Central memory CD8-positive, alpha-beta T cell (primary cell): ENCODE data around the gene NOL7.

Source experiments
- ATAC-seq: fragments of 150-1000 bp; cut with Tn5 transposase; replicated peaks from 2 replicates; pipeline ENCODE4 v1.10.0; 2022; ENCODE audit warnings: mild to moderate bottlenecking, moderate FRiP score, moderate number of reproducible peaks; ENCODE audit not compliant: poor library complexity, severe bottlenecking; ENCODE audit errors: extremely low read depth
- DNase-seq, 2 donors: peaks; one replicate each; pipeline ENCODE4 v3.0.0; 2021; ENCODE audit warnings: low spot score in 2 of 2
- H3K27ac Mint-ChIP-seq: one replicate; pipeline ENCODE4 v1.8.0; 2022; ENCODE audit warnings: low read depth, mild to moderate bottlenecking, moderate library complexity, mixed read lengths
- H3K27me3 Mint-ChIP-seq: one replicate; pipeline ENCODE4 v1.8.0; 2022; ENCODE audit warnings: mixed read lengths
- H3K36me3 Mint-ChIP-seq: one replicate; pipeline ENCODE4 v1.8.0; 2022; ENCODE audit warnings: mild to moderate bottlenecking, moderate library complexity, mixed read lengths; ENCODE audit not compliant: insufficient read depth
- H3K4me1 Mint-ChIP-seq: one replicate; pipeline ENCODE4 v1.8.0; 2022; ENCODE audit warnings: mixed read lengths
- H3K4me3 Mint-ChIP-seq: one replicate; pipeline ENCODE4 v1.8.0; 2022; ENCODE audit warnings: mild to moderate bottlenecking, moderate library complexity, mixed read lengths
- H3K9me3 Mint-ChIP-seq: one replicate; pipeline ENCODE4 v1.8.0; 2022; ENCODE audit warnings: mixed read lengths

The NOL7 gene

GRCh38 chr6:13664703-13665352, 49.7 kb downstream of the NOL7 start:
- H3K4me3 Mint-ChIP-seq = no peak overlapping the region

GRCh38 chr6:13666194-13667105, 51.3 kb downstream of the NOL7 start:
- Mint-ChIP-seq H3K36me3 (peaks cover 2% of the 10 kb centered on the region), H3K9me3 (no peaks in the 10 kb centered on the region), H3K27me3 (no peaks in the 10 kb centered on the region), H3K27ac (peak overlapping the region; percentile 76), H3K4me1 (peaks cover 90% of the 10 kb centered on the region), H3K4me3 (no peak overlapping the region)
- ATAC-seq = peak; percentile 70
- DNase-seq = no peak

More at GRCh38 chr6:13664703-13665352, 49.7 kb downstream of the NOL7 start:
- Mint-ChIP-seq H3K27ac (no peak overlapping the region), H3K36me3 (peaks cover 2% of the 10 kb centered on the region), H3K4me1 (peaks cover 100% of the 10 kb centered on the region), H3K27me3 (no peaks in the 10 kb centered on the region), H3K9me3 (no peaks in the 10 kb centered on the region)
- ATAC-seq (no peak), DNase-seq (no peak)

GRCh38 chr6:13667655-13668054, 52.5 kb downstream of the NOL7 start:
- Mint-ChIP-seq H3K36me3 (peaks cover 1% of the 10 kb centered on the region), H3K4me1 (peaks cover 90% of the 10 kb centered on the region), H3K27ac (peak overlapping the region; percentile 76), H3K27me3 (no peaks in the 10 kb centered on the region), H3K4me3 (no peak overlapping the region), H3K9me3 (no peaks in the 10 kb centered on the region)
- DNase-seq = no peak
- no peak for ATAC-seq

- H3K4me3 Mint-ChIP-seq = peak overlapping the region; percentile 6
- peaks cover 90% of the 10 kb centered on the region for H3K4me1 Mint-ChIP-seq
- peaks cover 1% of the 10 kb centered on the region for H3K36me3 Mint-ChIP-seq
- no peaks in the 10 kb centered on the region for H3K9me3 Mint-ChIP-seq
- DNase-seq (no peak), ATAC-seq (no peak)
- H3K27ac Mint-ChIP-seq = peak overlapping the region; percentile 76
- no peaks in the 10 kb centered on the region for H3K27me3 Mint-ChIP-seq
Observed at GRCh38 chr6:13668291-13668928, 53.3 kb downstream of the NOL7 start.

GRCh38 chr6:13669476-13669875, 54.3 kb downstream of the NOL7 start:
- Mint-ChIP-seq H3K4me3 (no peak overlapping the region), H3K27me3 (no peaks in the 10 kb centered on the region), H3K4me1 (peaks cover 88% of the 10 kb centered on the region), H3K9me3 (peaks cover under 1% of the 10 kb centered on the region), H3K27ac (no peak overlapping the region), H3K36me3 (peaks cover 1% of the 10 kb centered on the region)
- ATAC-seq (no peak), DNase-seq (no peak)
